HEK293 (cell line): ENCODE measurements around the gene HINT1.
A peak's percentile ranks its signal among the peaks of the same experiment; 100 is the strongest.

Experiments used
- CTCF ChIA-PET: fragments of 350-600 bp; formaldehyde crosslinking; extraction: SDS; loops from one replicate; lab custom pipeline; 2021; ENCODE audit warnings: antibody characterized with exemption; lab: Yijun Ruan, JAX
- POLR2A ChIA-PET: fragments of 300-600 bp; formaldehyde crosslinking; extraction: SDS; loops from one replicate; lab custom pipeline; 2020; ENCODE audit warnings: antibody characterized with exemption, inconsistent platforms; lab: Yijun Ruan, JAX
- H3K27ac ChIP-seq: fragments of 200-500 bp; sonication (Bioruptor generic); 2 replicates; pipeline ENCODE4 v1.5.1; 2014; ENCODE audit warnings: low read depth, low read length, control low read depth, inconsistent platforms; ENCODE audit errors: extremely low read depth
- H3K36me3 ChIP-seq, 2 experiments: fragments of 200-500 bp in 1 of 2; sonication (Bioruptor generic) in 1 of 2; 1 replicate in 1 of 2; 2 replicates in 1 of 2; pipeline ENCODE4 v1.5.1; 2014 to 2017; ENCODE audit warnings: inconsistent platforms in 2 of 2, low read length in 2 of 2; ENCODE audit not compliant: control insufficient read depth in 2 of 2, insufficient read depth in 1 of 2
- H3K4me1 ChIP-seq: fragments of 200-500 bp; sonication (Bioruptor generic); 2 replicates; pipeline ENCODE4 v1.5.1; 2014; ENCODE audit warnings: mild to moderate bottlenecking, low read length, inconsistent platforms; ENCODE audit not compliant: control insufficient read depth, insufficient read depth
- H3K4me3 ChIP-seq: 2 replicates; pipeline ENCODE4 v1.5.1; 2011; ENCODE audit warnings: low read depth, mild to moderate bottlenecking, control low read depth, low read length, moderate library complexity
- H3K9me3 ChIP-seq: fragments of 200-500 bp; sonication (Bioruptor generic); 2 replicates; pipeline ENCODE4 v1.5.1; 2014; ENCODE audit warnings: low read depth, low read length, inconsistent platforms; ENCODE audit not compliant: control insufficient read depth, insufficient read depth
- BCL11A ChIP-seq: fragments of 450-650 bp; formaldehyde crosslinking; IDR thresholded peaks from 2 replicates; pipeline ENCODE4 v1.5.1; 2016; ENCODE audit warnings: low read depth, missing biosample characterization, missing genetic modification characterization
- CTCF ChIP-seq: fragments of 450-650 bp; formaldehyde crosslinking; IDR thresholded peaks from 2 replicates; pipeline ENCODE4 v1.5.1; 2016; ENCODE audit warnings: missing biosample characterization, missing genetic modification characterization
- KLF16 ChIP-seq: fragments of 450-650 bp; formaldehyde crosslinking; IDR thresholded peaks from 2 replicates; pipeline ENCODE4 v1.5.1; 2017; ENCODE audit warnings: missing biosample characterization, missing genetic modification characterization
- MEIS1 ChIP-seq: sonication (generic); formaldehyde crosslinking; IDR thresholded peaks from 2 replicates; pipeline ENCODE4 v1.8.1; 2022; ENCODE audit warnings: missing genetic modification reagents, mild to moderate bottlenecking, borderline replicate concordance
- PRDM1 ChIP-seq: fragments of 450-650 bp; formaldehyde crosslinking; IDR thresholded peaks from 2 replicates; pipeline ENCODE4; 2016; ENCODE audit warnings: missing biosample characterization, missing genetic modification characterization
- SCRT1 ChIP-seq: fragments of 450-650 bp; formaldehyde crosslinking; IDR thresholded peaks from 2 replicates; pipeline ENCODE4 v1.5.1; 2016; ENCODE audit warnings: missing biosample characterization, missing genetic modification characterization, borderline replicate concordance
- YY1 ChIP-seq: fragments of 450-650 bp; formaldehyde crosslinking; IDR thresholded peaks from 2 replicates; pipeline ENCODE4 v1.5.1; 2018; ENCODE audit warnings: missing biosample characterization, missing genetic modification characterization
- ZBTB10 ChIP-seq: fragments of 450-650 bp; formaldehyde crosslinking; IDR thresholded peaks from 2 replicates; pipeline ENCODE4 v1.5.1; 2016; ENCODE audit warnings: missing biosample characterization, missing genetic modification characterization
- ZFP41 ChIP-seq: fragments of 450-650 bp; formaldehyde crosslinking; IDR thresholded peaks from 2 replicates; pipeline ENCODE4 v1.5.1; 2016; ENCODE audit warnings: missing biosample characterization, missing genetic modification characterization, borderline replicate concordance
- ZIC2 ChIP-seq: fragments of 450-650 bp; formaldehyde crosslinking; IDR thresholded peaks from 2 replicates; pipeline ENCODE4 v1.5.1; 2016; ENCODE audit warnings: missing biosample characterization, missing genetic modification characterization
- ZNF10 ChIP-seq: fragments of 450-650 bp; formaldehyde crosslinking; IDR thresholded peaks from 2 replicates; pipeline ENCODE4 v1.5.1; 2017; ENCODE audit warnings: missing biosample characterization, missing genetic modification characterization
- ZNF146 ChIP-seq: fragments of 450-650 bp; formaldehyde crosslinking; IDR thresholded peaks from 2 replicates; pipeline ENCODE4 v1.5.1; 2016; ENCODE audit warnings: missing biosample characterization, missing genetic modification characterization
- ZNF2 ChIP-seq: fragments of 450-650 bp; formaldehyde crosslinking; IDR thresholded peaks from 2 replicates; pipeline ENCODE4 v1.5.1; 2016; ENCODE audit warnings: missing biosample characterization, missing genetic modification characterization
- ZNF26 ChIP-seq: fragments of 450-650 bp; formaldehyde crosslinking; IDR thresholded peaks from 2 replicates; pipeline ENCODE4 v1.5.1; 2016; ENCODE audit warnings: missing biosample characterization, missing genetic modification characterization
- ZNF621 ChIP-seq: fragments of 450-650 bp; formaldehyde crosslinking; IDR thresholded peaks from 2 replicates; pipeline ENCODE4 v1.5.1; 2017; ENCODE audit warnings: missing biosample characterization, missing genetic modification characterization
- ZNF670 ChIP-seq: fragments of 450-650 bp; formaldehyde crosslinking; IDR thresholded peaks from 2 replicates; pipeline ENCODE4 v1.5.1; 2016; ENCODE audit warnings: missing biosample characterization, missing genetic modification characterization, low read depth
- ZNF776 ChIP-seq: fragments of 450-650 bp; formaldehyde crosslinking; IDR thresholded peaks from 2 replicates; pipeline ENCODE4 v1.5.0; 2017; ENCODE audit warnings: missing biosample characterization, missing genetic modification characterization, borderline replicate concordance
- ZSCAN30 ChIP-seq: fragments of 450-650 bp; IDR thresholded peaks from 2 replicates; pipeline ENCODE4 v1.5.1; 2018; ENCODE audit warnings: missing biosample characterization, mild to moderate bottlenecking, missing genetic modification characterization, moderate library complexity

The HINT1 gene

GRCh38 chr5:131163276-131164119, 1.6 kb downstream of the HINT1 start:
- H3K36me3 ChIP-seq = peaks cover 41 to 48% of the 10 kb centered on the region in 2 experiments
- CTCF ChIA-PET = interaction anchor here (0.7 kb wide), 2 partner anchors 210 to 1685 kb away, joined by 3 to 7 read pairs; no protein-coding TSS in a partner anchor
- TF ChIP-seq YY1 (tag by site-specific recombination) = no peak
- no peak for TF ChIP-seq ZIC2
- no peak for TF ChIP-seq SCRT1 (tag by site-specific recombination)
- no peak for TF ChIP-seq ZNF2 (tag by site-specific recombination)
- no peaks in the 10 kb centered on the region for H3K9me3 ChIP-seq
- H3K4me3 ChIP-seq = peak overlapping the region; percentile 93
- POLR2A ChIA-PET = interaction anchor here (0.7 to 0.8 kb wide), 3 partner anchors 101 to 255 kb away, joined by 3 read pairs; partner anchors contain the start of gene CDC42SE2
- H3K4me1 ChIP-seq = 0 out of 2 replicates have a peak, but pooled peaks cover 3% of the 10 kb centered on the region
- peak overlapping the region; percentile 99; the same call in 1 of the 2 replicates for H3K27ac ChIP-seq

- Histone ChIP-seq H3K9me3 (no peaks in the 10 kb centered on the region), H3K27ac (no peak overlapping the region), H3K4me3 (no peak overlapping the region)
- peak; percentile 56; the same call in 1 of the 2 replicates for TF ChIP-seq PRDM1 (tag by site-specific recombination)
- no peak for TF ChIP-seq ZFP41 (tag by site-specific recombination)
- no peak for TF ChIP-seq BCL11A
- no peak for TF ChIP-seq MEIS1 (CRISPR knock-in tag)
- TF ChIP-seq, all 188 proteins: peak for 1
- Histone ChIP-seq H3K36me3 (peaks cover 52 to 56% of the 10 kb centered on the region in 2 experiments), H3K4me1 (no peaks in the 10 kb centered on the region)
- POLR2A ChIA-PET = no interaction called here
- CTCF ChIA-PET = no interaction called here
These were observed 4.9 kb downstream of the HINT1 start for GRCh38 chr5:131160134-131160533.

GRCh38 chr5:131156957-131157356, 8.1 kb downstream of the HINT1 start:
- no peak overlapping the region for H3K27ac ChIP-seq
- no peak for TF ChIP-seq ZNF10 (tag by site-specific recombination)
- no peak for TF ChIP-seq ZNF670
- no peak for TF ChIP-seq KLF16 (tag by site-specific recombination)
- no peak for TF ChIP-seq ZNF776 (tag by site-specific recombination)
- no peak for TF ChIP-seq ZNF146 (tag by site-specific recombination)
- TF ChIP-seq ZBTB10 (tag by site-specific recombination) = no peak
- no peak for TF ChIP-seq ZNF26
- no peak for TF ChIP-seq CTCF (tag by site-specific recombination)
- TF ChIP-seq ZSCAN30 (tag by site-specific recombination) = no peak
- no peak for TF ChIP-seq ZNF621 (tag by site-specific recombination)
- no peak overlapping the region for H3K4me3 ChIP-seq
- no peaks in the 10 kb centered on the region for H3K9me3 ChIP-seq
- CTCF ChIA-PET = no interaction called here
- peaks cover 42 to 45% of the 10 kb centered on the region in 2 experiments for H3K36me3 ChIP-seq
- POLR2A ChIA-PET = no interaction called here
- H3K4me1 ChIP-seq = no peaks in the 10 kb centered on the region
